ENCODE results near the gene COL15A1. TPM values are rescaled to one million over a fixed set of nuclear protein-coding genes. Genes with fewer than 3 reads are reported as not detected.

The COL15A1 gene
- polyA plus RNA-seq, 5 donors: 1.7 to 12.0 (median 8.1) TPM

GRCh38 chr9:99054581-99054980, 110.9 kb downstream of the COL15A1 start:
- DNase-seq: no peak

- DNase-seq: no peak
Observed at GRCh38 chr9:99055384-99055783, 111.7 kb downstream of the COL15A1 start.

GRCh38 chr9:99056186-99056585, 112.5 kb downstream of the COL15A1 start:
- DNase-seq: no peak

GRCh38 chr9:99056886-99057664, 113.4 kb downstream of the COL15A1 start:
- DNase-seq: no peak

- no peak for DNase-seq
Observed at GRCh38 chr9:99057665-99058625, 114.2 kb downstream of the COL15A1 start.

GRCh38 chr9:99058964-99059921, 115.5 kb downstream of the COL15A1 start:
- DNase-seq: no peak

- no peak for DNase-seq
Observed at GRCh38 chr9:99060621-99061020, 116.9 kb downstream of the COL15A1 start.

GRCh38 chr9:99062549-99062948, 118.8 kb downstream of the COL15A1 start:
- no peak for DNase-seq

GRCh38 chr9:99063522-99063921, 119.8 kb downstream of the COL15A1 start:
- DNase-seq: no peak

GRCh38 chr9:99066571-99066970, 122.9 kb downstream of the COL15A1 start:
- DNase-seq: no peak

GRCh38 chr9:99069075-99069474, 125.4 kb downstream of the COL15A1 start:
- DNase-seq: no peak

GRCh38 chr9:99069546-99069945, 125.8 kb downstream of the COL15A1 start:
- DNase-seq: no peak

GRCh38 chr9:99070681-99071080, 127.0 kb downstream of the COL15A1 start:
- DNase-seq: no peak

GRCh38 chr9:99071313-99072039, 127.8 kb downstream of the COL15A1 start:
- DNase-seq: no peak

- DNase-seq: no peak
Observed at GRCh38 chr9:99072040-99072394, 128.3 kb downstream of the COL15A1 start.

GRCh38 chr9:99073347-99073746, 129.6 kb downstream of the COL15A1 start:
- DNase-seq: no peak

- DNase-seq: no peak
Observed at GRCh38 chr9:99073985-99074901, 130.5 kb downstream of the COL15A1 start.

- DNase-seq: no peak
Observed at GRCh38 chr9:99074902-99075245, 131.2 kb downstream of the COL15A1 start.

GRCh38 chr9:99075246-99075912, 131.7 kb downstream of the COL15A1 start:
- no peak for DNase-seq
